K562 (cell line): Measurements from ENCODE around the gene GIPC3. TPM values are rescaled to one million over a fixed set of nuclear protein-coding genes. Genes with fewer than 3 reads are reported as not detected.
A peak's percentile ranks its signal among the peaks of the same experiment; 100 is the strongest.

Experiments used
- ATF7 ChIP-seq: fragments of 450-650 bp; IDR thresholded peaks from 2 replicates; pipeline ENCODE4 v1.7.1; 2014; ENCODE audit warnings: mild to moderate bottlenecking, moderate library complexity
- CBX2 ChIP-seq: fragments of 200-600 bp; sonication (generic); IDR thresholded peaks from one replicate; pipeline ENCODE4 v1.6.1; 2012; ENCODE audit warnings: mild to moderate bottlenecking, low read length, inconsistent platforms; ENCODE audit not compliant: insufficient read depth, poor library complexity, severe bottlenecking
- HCFC1 ChIP-seq: IDR thresholded peaks from 2 replicates; pipeline ENCODE4 v1.6.1; 2012; ENCODE audit warnings: low read depth, low read length, improper control_type of control experiment
- HNRNPLL ChIP-seq: fragments of 200-400 bp; formaldehyde crosslinking; IDR thresholded peaks from 2 replicates; pipeline ENCODE4 v1.6.1; 2017; ENCODE audit warnings: low read length, low read depth, mild to moderate bottlenecking; ENCODE audit not compliant: poor library complexity, severe bottlenecking
- KDM1A ChIP-seq, 2 experiments: fragments of 450-650 bp; IDR thresholded peaks; 2 replicates each; pipeline ENCODE4 v1.6.1; 2016; ENCODE audit warnings: mild to moderate bottlenecking in 2 of 2
- KLF13 ChIP-seq: fragments of 450-650 bp; IDR thresholded peaks from 2 replicates; pipeline ENCODE4 v1.6.1; 2016; ENCODE audit warnings: missing genetic modification characterization, low read depth, mild to moderate bottlenecking, missing compliant biosample characterization, moderate library complexity, borderline replicate concordance
- PCBP1 ChIP-seq: fragments of 200-400 bp; formaldehyde crosslinking; IDR thresholded peaks from 2 replicates; pipeline ENCODE4 v1.6.1; 2018; ENCODE audit warnings: mild to moderate bottlenecking, low read depth, low read length; ENCODE audit not compliant: poor library complexity, severe bottlenecking
- POLR2B ChIP-seq: fragments of 450-650 bp; IDR thresholded peaks from 2 replicates; pipeline ENCODE4 v1.6.1; 2018; ENCODE audit warnings: low read depth; ENCODE audit not compliant: partially characterized antibody
- SPI1 ChIP-seq: IDR thresholded peaks from 2 replicates; pipeline ENCODE4 v1.6.1; 2011; ENCODE audit warnings: low read depth, low read length, control low read depth, borderline replicate concordance
- TEAD4 ChIP-seq, 2 experiments: sonication (generic) in 1 of 2; formaldehyde crosslinking in 1 of 2; IDR thresholded peaks; 2 replicates each; pipeline versions ENCODE4 v1.6.1 to v1.8.0; 2012 to 2022; ENCODE audit warnings: borderline replicate concordance in 1 of 2, inconsistent platforms in 1 of 2, low read length in 1 of 2, mild to moderate bottlenecking in 1 of 2, missing genetic modification reagents in 1 of 2
- TSHZ1 ChIP-seq: fragments of 250-450 bp; sonication (Bioruptor Pico); IDR thresholded peaks from 2 replicates; pipeline ENCODE4 v1.4.0; 2020; ENCODE audit warnings: mild to moderate bottlenecking, moderate library complexity
- ZKSCAN8 ChIP-seq: fragments of 200-800 bp; sonication (Bioruptor generic); IDR thresholded peaks from 2 replicates; pipeline ENCODE4 v1.6.1; 2016; ENCODE audit warnings: missing genetic modification characterization, missing compliant biosample characterization
- ZNF174 ChIP-seq: fragments of 250-450 bp; sonication (Bioruptor Pico); IDR thresholded peaks from 2 replicates; pipeline ENCODE4 v1.4.0; 2020; ENCODE audit warnings: mild to moderate bottlenecking
- ZNF408 ChIP-seq: fragments of 250-450 bp; sonication (Bioruptor Pico); IDR thresholded peaks from 2 replicates; pipeline ENCODE4 v1.4.0; 2020; ENCODE audit warnings: low read depth, mild to moderate bottlenecking, moderate library complexity
- polyA plus RNA-seq, 8 experiments: library from polyadenylated mRNA; depleted of rRNA in 4 of 8; stranded (reverse) in 5 of 8; unstranded in 3 of 8; fragments of >200 nt; fragmentation: Nextera tagmentation in 2 of 8; fragmentation: Illumina TruSeq in 1 of 8; extraction: Ambion mirVana in 2 of 8; extraction: Trizol in 1 of 8; gene quantifications; 2 replicates each; pipeline versions ENCODE4 v1.2.1 to v1.2.3, GENCODE V29; 2011 to 2014; ENCODE audit warnings: inconsistent platforms in 1 of 8, missing spikeins in 1 of 8
- total RNA-seq, 7 experiments: library from RNA; depleted of rRNA in 6 of 7; stranded (reverse); fragments of >200 nt in 6 of 7; fragmentation: Illumina TruSeq in 2 of 7; extraction: Trizol in 2 of 7; gene quantifications; 2 replicates each; pipeline versions ENCODE4 v1.2.1 to v1.2.3, GENCODE V29; 2011 to 2021; ENCODE audit warnings: low replicate concordance in 1 of 7
- TF ChIP-seq, protein P1 (sequence below): sonication (generic); formaldehyde crosslinking; IDR thresholded peaks from 2 replicates; pipeline ENCODE4 v1.8.1; 2023; ENCODE audit warnings: mild to moderate bottlenecking, missing genetic modification reagents
- TF ChIP-seq, protein P2 (sequence below), 2 experiments: IDR thresholded peaks; 2 replicates each; pipeline ENCODE4 v1.6.1; 2011; ENCODE audit warnings: borderline replicate concordance in 1 of 2, control low read depth in 1 of 2, low read depth in 1 of 2, low read length in 1 of 2, mild to moderate bottlenecking in 1 of 2, mixed read lengths in 1 of 2, moderate library complexity in 1 of 2; ENCODE audit not compliant: insufficient read depth in 1 of 2, insufficient read length in 1 of 2, poor library complexity in 1 of 2, severe bottlenecking in 1 of 2; ENCODE audit errors: extremely low read depth in 1 of 2

Gene GIPC3
- total and polyA plus RNA-seq, 9 of the 15 experiments (the other 6 are each of a cell fraction or from before 2014, with no cell fraction given) = 0.03 to 3.6 (median 1.5) TPM; not detected in 1

DNA sequence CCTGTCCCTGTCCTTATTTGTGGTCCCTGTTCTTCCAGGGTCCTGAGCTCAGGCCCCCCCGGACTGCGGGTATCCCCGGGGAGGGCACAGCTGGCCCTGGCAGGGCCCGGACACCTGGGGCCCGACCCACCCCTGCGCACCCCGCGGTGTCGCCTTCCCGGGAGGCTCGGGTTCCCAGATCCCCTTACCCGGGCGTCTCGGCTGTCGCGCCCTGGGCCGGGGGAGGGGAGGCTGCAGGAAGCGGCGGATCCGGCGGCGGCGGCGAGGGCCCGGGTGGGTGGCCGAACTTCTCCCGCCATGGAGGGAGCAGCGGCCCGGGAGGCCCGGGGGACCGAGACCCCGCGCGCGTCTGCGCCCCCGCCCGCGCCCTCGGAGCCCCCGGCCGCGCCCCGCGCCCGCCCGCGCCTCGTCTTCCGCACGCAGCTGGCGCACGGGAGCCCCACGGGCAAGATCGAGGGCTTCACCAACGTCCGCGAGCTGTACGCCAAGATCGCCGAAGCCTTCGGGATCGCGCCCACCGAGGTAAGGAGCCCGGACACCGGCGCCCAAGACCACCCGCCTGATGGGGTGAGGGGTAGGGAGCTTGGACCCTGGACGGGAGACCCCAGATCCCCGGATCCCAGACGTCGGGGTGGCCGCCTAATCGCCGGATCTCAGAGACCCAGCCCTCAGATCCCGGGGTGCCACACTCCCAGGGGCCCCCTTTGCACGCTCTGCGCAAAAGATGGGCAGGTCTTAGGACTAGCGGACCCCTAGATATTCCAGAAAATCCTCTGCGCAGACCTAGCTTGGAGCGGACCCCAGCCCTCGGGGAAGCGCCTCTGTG, at the start of gene GIPC3 (continued):
- TF ChIP-seq, protein P1, sequence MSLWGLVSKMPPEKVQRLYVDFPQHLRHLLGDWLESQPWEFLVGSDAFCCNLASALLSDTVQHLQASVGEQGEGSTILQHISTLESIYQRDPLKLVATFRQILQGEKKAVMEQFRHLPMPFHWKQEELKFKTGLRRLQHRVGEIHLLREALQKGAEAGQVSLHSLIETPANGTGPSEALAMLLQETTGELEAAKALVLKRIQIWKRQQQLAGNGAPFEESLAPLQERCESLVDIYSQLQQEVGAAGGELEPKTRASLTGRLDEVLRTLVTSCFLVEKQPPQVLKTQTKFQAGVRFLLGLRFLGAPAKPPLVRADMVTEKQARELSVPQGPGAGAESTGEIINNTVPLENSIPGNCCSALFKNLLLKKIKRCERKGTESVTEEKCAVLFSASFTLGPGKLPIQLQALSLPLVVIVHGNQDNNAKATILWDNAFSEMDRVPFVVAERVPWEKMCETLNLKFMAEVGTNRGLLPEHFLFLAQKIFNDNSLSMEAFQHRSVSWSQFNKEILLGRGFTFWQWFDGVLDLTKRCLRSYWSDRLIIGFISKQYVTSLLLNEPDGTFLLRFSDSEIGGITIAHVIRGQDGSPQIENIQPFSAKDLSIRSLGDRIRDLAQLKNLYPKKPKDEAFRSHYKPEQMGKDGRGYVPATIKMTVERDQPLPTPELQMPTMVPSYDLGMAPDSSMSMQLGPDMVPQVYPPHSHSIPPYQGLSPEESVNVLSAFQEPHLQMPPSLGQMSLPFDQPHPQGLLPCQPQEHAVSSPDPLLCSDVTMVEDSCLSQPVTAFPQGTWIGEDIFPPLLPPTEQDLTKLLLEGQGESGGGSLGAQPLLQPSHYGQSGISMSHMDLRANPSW = no peak
- TF ChIP-seq ZNF174 (CRISPR knock-in tag) = no peak
- TF ChIP-seq CBX2 = no peak
- no peak for TF ChIP-seq HCFC1
- no peak for TF ChIP-seq SPI1
- TF ChIP-seq ZKSCAN8 (CRISPR knock-in tag) = no peak
- TF ChIP-seq KLF13 (tag) = no peak
- no peak for TF ChIP-seq KDM1A (IDR thresholded peaks at IDR 0.05)
- TF ChIP-seq, protein P2, sequence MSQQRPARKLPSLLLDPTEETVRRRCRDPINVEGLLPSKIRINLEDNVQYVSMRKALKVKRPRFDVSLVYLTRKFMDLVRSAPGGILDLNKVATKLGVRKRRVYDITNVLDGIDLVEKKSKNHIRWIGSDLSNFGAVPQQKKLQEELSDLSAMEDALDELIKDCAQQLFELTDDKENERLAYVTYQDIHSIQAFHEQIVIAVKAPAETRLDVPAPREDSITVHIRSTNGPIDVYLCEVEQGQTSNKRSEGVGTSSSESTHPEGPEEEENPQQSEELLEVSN (IDR thresholded peaks at IDR 0.05; ENCODE audit: borderline replicate concordance in 1 of 2, extremely low read depth in 1 of 2, insufficient read depth in 1 of 2, insufficient read length in 1 of 2, low read depth in 1 of 2, low read length in 1 of 2, poor library complexity in 1 of 2, severe bottlenecking in 1 of 2) = peak; percentile 25 to 80
- TF ChIP-seq HNRNPLL = peak; percentile 55
- TF ChIP-seq POLR2B = no peak
- TF ChIP-seq TEAD4 (IDR thresholded peaks at IDR 0.05; ENCODE audit: low read length) = no peak
- no peak for TF ChIP-seq TEAD4 (CRISPR knock-in tag; IDR thresholded peaks at IDR 0.05; ENCODE audit: borderline replicate concordance)
- no peak for TF ChIP-seq ATF7
- peak; percentile 24 for TF ChIP-seq PCBP1
- no peak for TF ChIP-seq ZNF408 (CRISPR knock-in tag)
- no peak for TF ChIP-seq TSHZ1 (CRISPR knock-in tag)
